SIG-M5 treated with dmso at 0.1 percent for 504 hours (cell line): ENCODE data around the gene SPAG16.
"Not testable (repeated sequence)": the region's sequence is repeated elsewhere in the genome, so short reads cannot be mapped to it uniquely, and the experiment has no call there.

Source experiments
- DNase-seq: peaks from one replicate; lab custom pipeline; 2025; ENCODE audit not compliant: unreplicated experiment; lab: John Stamatoyannopoulos, UW

Gene SPAG16

GRCh38 chr2:213989207-213989606 is 704.9 kb downstream of the SPAG16 start:
- DNase-seq = no peak

DNA sequence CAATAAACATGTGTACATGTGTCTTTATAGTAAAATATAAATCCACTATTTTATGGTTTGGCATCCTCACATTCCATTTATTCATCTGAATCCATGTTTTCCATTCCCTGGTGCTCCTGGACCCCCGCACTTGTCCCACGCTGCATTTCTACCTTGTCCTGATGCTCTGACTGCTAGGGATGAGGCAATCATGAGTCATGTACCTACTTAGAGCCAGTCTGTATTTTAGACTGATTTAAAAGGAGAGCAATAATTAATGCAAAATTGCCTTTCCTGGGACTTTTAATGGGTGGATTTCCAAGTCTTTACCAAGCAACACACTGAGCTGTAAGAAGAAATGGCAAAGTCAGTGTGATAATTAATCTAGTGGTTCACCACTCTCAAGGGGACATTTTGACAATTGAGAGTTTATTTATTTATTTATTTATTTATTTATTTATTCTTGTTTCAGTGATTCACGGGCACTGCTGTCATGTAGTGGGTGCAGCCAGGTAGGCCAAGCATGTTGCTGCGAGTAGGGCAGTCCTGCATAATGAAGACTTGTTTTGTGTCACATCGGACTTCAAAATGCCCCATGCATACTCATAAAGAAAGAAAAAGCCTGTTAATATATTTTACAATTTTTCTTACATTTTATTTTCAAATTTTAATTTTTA is 707.3 kb downstream of the SPAG16 start:
- no peak for DNase-seq

GRCh38 chr2:213995400-213996105 is 711.3 kb downstream of the SPAG16 start:
- no peak for DNase-seq

DNA sequence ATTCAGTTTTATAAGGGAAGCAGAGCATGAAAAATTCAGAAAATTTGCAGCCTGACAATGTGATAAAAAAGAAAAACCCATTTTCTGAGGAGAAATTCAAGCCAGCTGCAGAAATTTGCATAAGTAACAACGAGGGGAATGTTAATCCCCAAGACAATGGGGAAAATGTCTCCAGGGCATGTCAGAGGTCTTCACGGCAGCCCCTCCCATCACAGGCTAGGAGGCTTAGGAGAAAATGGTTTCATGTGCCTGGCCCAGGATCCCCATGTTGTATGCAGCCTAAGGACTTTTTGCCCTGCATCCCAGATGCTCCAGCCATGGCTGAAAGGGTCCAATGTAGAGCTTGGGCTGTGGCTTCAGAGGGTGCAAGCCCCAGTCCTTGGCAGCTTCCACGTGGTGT is 714.7 kb downstream of the SPAG16 start:
- DNase-seq = not testable (repeated sequence)

DNA sequence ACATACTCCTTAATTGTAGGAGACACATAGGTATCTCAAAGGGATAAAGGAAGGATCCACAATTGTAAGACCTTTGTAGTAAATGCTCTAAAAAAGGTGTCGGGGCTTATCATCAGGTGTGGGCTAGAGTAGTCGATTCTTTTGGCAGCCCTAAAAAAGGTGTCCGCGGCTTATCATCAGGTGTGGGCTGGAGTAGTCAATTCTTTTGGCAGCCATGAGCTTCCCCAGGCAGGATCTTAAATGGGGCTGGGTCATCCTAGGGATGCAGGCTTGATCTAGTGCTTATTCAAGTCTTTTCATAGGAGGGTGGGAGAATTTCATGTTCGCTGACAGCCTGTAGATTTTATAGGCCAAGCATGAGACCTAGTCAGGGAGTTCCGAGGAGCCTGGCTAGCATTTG is 720.2 kb downstream of the SPAG16 start:
- no peak for DNase-seq

DNA sequence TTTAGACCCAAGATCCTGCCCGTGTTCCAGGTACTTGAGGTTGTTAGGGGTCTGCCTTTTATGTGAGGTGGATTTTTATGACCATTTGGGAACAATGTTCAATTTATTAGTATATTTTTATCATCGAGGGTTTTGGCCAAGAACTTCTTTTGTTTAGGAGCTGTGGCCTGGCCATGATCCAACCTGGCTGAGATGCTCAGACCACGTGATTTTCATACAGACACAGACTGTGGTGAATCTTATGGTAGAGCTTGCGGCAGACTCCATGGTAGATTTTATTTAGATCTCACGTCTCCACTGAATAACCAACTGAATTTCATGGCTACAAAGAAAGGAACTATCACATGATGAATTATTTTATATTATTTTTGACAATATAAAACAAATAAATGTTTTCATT is 721.1 kb downstream of the SPAG16 start:
- no peak for DNase-seq

DNA sequence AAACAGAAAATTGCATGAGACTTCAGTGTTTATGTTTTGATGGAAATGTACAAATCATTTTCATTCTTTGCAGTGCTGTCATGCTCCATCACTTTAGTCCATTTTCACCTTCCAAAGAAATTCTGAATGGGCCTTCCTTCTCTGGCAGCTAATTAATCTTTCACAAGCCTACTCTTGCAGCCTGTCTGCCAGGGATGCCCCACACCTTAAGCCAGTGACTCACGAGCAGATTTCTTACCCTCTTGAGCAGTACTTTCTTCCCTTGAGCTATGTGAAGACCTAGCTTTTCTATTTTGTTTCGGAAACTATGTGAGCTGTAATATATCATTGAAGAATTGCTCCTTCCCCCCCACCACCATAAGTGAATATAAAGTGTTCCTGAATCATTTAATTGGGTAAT is 722.3 kb downstream of the SPAG16 start:
- DNase-seq = no peak

DNA sequence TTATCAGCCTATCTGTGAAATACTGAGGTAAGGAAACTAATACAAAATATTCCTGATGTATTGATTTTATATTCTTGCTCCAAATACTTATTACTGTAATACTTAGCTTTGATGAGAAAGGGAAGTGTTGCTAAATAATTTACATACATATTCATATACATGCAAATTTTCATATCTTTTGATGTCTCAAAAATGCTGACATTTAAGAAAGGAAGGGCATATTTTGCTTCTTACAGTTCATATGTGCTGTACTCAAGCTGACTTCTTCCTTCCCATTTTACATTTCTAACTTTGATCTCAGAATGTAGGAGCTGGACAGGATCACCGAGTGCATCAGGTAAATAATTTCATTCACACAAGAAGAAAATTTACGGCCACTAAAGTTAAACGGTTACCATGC is 727.4 kb downstream of the SPAG16 start:
- DNase-seq = no peak

GRCh38 chr2:214014551-214015220 is 730.4 kb downstream of the SPAG16 start:
- DNase-seq = no peak

- DNase-seq = no peak
Observed at GRCh38 chr2:214019229-214019972, 735.1 kb downstream of the SPAG16 start.

- DNase-seq = no peak
Observed at GRCh38 chr2:214019973-214020345, 735.7 kb downstream of the SPAG16 start.

DNA sequence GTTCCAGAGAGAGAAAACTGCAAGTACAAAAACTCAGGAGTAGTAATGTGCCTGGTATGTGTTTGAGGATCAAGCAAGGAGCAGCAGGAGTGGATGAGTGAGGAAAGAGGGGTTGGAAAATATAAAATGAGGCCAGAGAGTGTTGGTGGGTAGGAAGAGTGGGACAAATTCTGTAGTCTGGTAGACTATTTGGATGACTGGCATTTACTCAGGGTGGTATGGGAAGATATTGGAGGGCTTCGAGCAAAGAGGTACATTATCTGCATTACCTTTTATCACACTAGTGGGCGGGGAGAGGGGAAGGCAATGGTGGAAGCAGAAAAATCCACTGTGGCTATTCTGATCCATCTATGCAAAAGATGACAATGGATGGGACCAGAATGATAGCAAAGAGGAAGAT is 744.9 kb downstream of the SPAG16 start:
- no peak for DNase-seq

DNA sequence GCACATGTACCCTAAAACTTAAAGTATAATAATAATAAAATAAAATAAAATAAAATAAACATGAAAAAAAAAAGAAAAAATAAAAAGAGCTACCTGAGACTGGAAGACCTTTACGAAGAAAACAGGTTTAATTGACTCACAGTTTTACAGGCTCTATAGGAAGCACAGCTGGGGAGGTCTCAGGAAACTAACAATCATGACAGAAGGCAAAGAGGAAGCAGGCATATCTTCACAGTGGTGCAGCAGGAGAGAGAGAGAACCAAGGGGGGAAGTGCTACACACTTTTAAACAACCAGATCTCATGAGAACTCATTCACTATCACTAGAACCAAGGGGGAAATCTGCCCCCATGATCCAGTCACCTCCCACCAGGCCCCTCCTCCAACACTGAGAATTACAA is 747.3 kb downstream of the SPAG16 start:
- no peak for DNase-seq

- DNase-seq = no peak
Observed at GRCh38 chr2:214034417-214034816, 750.2 kb downstream of the SPAG16 start.

- DNase-seq = no peak
Observed at GRCh38 chr2:214035091-214035852, 751.0 kb downstream of the SPAG16 start.

DNA sequence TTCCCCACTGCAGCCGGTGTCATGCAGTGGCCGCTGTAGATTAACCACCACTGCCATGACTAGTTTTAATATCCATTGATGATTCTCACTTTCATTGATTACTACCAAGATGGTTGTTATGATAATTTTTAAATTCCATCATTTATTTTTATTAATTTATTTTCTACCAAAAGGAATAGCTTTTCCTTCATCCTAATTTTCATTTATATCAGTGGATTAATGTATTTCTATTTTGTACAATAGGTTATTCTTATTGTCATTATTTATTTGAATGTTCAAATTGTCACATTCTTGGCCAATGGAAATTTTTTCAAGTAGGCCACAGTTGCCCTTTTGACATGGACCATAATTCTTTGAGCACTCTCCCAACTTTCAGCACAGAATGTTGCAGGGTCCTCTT is 751.7 kb downstream of the SPAG16 start:
- no peak for DNase-seq

GRCh38 chr2:214038186-214038585 is 753.9 kb downstream of the SPAG16 start:
- no peak for DNase-seq

GRCh38 chr2:214050731-214051130 is 766.5 kb downstream of the SPAG16 start:
- DNase-seq = no peak

DNA sequence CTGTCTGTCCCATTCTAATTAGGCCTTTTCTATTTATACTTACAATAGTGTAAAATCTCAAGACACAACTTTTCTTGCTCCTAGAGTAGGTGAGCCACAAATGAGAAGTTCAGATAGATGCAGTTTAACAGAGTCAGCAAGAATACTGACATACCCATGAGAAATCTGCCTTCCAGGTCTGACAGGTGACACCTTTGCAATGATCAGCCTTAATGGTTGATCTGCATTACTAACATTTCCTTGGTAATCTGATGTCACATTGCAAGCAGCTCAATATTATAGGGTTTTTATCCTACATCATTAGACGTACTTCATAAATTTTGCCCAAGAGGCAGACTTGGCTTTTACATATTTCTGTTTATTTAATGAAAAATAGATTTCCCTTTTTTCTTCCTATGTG is 767.3 kb downstream of the SPAG16 start:
- DNase-seq = no peak

GRCh38 chr2:214052235-214052634 is 768.0 kb downstream of the SPAG16 start:
- DNase-seq = no peak

DNA sequence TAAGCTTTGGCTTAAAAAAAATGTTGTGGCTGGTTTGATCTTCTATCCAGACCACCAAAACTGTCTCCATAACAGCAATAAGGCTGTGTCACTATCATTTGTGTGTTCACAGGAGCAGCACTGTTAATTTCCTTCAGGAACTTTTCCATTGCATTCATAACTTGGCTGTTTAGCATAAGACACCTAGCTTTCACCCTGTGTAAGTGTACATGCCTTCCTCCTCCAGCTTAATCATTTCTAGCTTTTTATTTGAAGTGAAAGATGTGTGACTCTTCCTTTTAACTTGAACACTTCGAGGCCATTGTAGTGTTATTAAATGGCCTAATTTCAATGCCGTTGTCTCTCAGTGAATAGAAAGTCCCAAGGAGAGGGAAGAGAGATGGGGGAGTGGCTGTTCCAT is 773.7 kb downstream of the SPAG16 start:
- no peak for DNase-seq
